NCI-H1105 treated with DMSO at 0.1 percent for 48 hours (cell line): Measurements from ENCODE around the gene USP40.
A peak's percentile ranks its signal among the peaks of the same experiment; 100 is the strongest.

Experiments
- DNase-seq: peaks from one replicate; lab custom pipeline; 2025; lab: John Stamatoyannopoulos, UW

Gene USP40

GRCh38 chr2:233444501-233444900 is 122.1 kb downstream of the USP40 start:
- DNase-seq, result no peak

GRCh38 chr2:233443511-233444183 is 122.9 kb downstream of the USP40 start:
- peak; percentile 49 for DNase-seq

- DNase-seq, result no peak
Measured at GRCh38 chr2:233442028-233442310, 124.6 kb downstream of the USP40 start.

- no peak for DNase-seq
Measured at GRCh38 chr2:233441161-233442027, 125.2 kb downstream of the USP40 start.

- DNase-seq, result no peak
Measured at GRCh38 chr2:233440714-233441113, 125.9 kb downstream of the USP40 start.

GRCh38 chr2:233440314-233440713 is 126.3 kb downstream of the USP40 start:
- no peak for DNase-seq

- no peak for DNase-seq
Measured at GRCh38 chr2:233439191-233439590, 127.4 kb downstream of the USP40 start.

- DNase-seq, result no peak
Measured at GRCh38 chr2:233438573-233439147, 127.9 kb downstream of the USP40 start.

- no peak for DNase-seq
Measured at GRCh38 chr2:233437439-233437955, 129.1 kb downstream of the USP40 start.

- no peak for DNase-seq
Measured at GRCh38 chr2:233436691-233437438, 129.7 kb downstream of the USP40 start.

GRCh38 chr2:233436191-233436581 is 130.4 kb downstream of the USP40 start:
- no peak for DNase-seq

- no peak for DNase-seq
Measured at GRCh38 chr2:233435436-233436190, 131.0 kb downstream of the USP40 start.

- DNase-seq, result no peak
Measured at GRCh38 chr2:233434666-233435330, 131.8 kb downstream of the USP40 start.

GRCh38 chr2:233433794-233434193 is 132.8 kb downstream of the USP40 start:
- no peak for DNase-seq

- DNase-seq, result no peak
Measured at GRCh38 chr2:233433029-233433428, 133.6 kb downstream of the USP40 start.

- DNase-seq, result no peak
Measured at GRCh38 chr2:233430651-233431050, 135.9 kb downstream of the USP40 start.

- DNase-seq, result no peak
Measured at GRCh38 chr2:233430081-233430480, 136.5 kb downstream of the USP40 start.

- DNase-seq, result no peak
Measured at GRCh38 chr2:233429175-233429897, 137.2 kb downstream of the USP40 start.

GRCh38 chr2:233428438-233428837 is 138.1 kb downstream of the USP40 start:
- no peak for DNase-seq

GRCh38 chr2:233428008-233428407 is 138.6 kb downstream of the USP40 start:
- no peak for DNase-seq
